Measurements from ENCODE around the gene RNF44. TPM values are rescaled to one million over a fixed set of nuclear protein-coding genes. Genes with fewer than 3 reads are reported as not detected.

Gene RNF44
- total RNA-seq, 2 donors from 2014 or later: 58.2 to 67.5 TPM

DNA sequence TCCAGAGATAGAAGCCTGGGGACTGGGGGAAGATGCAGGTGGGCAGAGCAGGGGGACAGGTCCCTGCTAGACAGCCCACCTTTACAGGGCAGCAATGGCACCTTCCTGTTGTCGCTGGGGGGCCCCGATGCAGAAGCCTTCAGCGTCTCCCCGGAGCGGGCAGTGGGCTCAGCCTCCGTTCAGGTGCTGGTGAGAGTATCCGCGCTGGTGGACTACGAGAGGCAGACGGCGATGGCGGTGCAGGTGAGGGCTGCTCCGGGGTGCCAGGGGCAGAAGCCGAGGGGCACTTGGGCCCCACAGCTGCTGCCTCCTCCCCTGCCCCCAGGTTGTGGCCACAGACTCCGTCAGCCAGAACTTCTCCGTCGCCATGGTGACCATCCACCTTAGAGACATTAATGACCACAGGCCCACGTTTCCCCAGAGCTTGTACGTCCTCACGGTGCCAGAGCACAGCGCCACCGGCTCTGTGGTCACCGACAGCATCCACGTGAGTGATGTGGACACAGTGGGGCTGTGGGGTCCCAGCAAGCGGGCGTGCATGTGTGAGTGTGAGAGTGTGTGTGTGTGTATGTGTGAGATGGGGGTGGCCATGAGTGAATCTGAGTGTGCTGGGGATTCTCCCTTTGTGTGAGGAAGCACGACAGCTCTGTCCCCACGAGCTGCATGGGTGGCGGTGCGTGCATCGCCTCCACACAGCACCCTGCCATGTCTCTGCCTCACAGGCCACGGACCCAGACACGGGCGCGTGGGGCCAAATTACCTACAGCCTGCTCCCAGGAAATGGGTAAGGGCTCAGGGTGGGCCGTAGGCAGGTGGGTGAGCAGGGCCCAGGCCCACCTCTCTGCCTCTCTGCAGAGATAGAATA, 40.3 kb upstream of the RNF44 start:
- Histone ChIP-seq H3K27me3 (no peaks in the 10 kb centered on the region), H3K4me1 (no peaks in the 10 kb centered on the region), H3K36me3 (no peaks in the 10 kb centered on the region), H3K9ac (ENCODE audit: low read depth in 2 of 2, low read length in 2 of 2) (no peak overlapping the region), H3K9me3 (no peaks in the 10 kb centered on the region), H3K4me3 (no peak overlapping the region), H3K27ac (no peak overlapping the region)
- intact Hi-C loops (cut with DNase I): no loop called here
- TF ChIP-seq, protein P1, sequence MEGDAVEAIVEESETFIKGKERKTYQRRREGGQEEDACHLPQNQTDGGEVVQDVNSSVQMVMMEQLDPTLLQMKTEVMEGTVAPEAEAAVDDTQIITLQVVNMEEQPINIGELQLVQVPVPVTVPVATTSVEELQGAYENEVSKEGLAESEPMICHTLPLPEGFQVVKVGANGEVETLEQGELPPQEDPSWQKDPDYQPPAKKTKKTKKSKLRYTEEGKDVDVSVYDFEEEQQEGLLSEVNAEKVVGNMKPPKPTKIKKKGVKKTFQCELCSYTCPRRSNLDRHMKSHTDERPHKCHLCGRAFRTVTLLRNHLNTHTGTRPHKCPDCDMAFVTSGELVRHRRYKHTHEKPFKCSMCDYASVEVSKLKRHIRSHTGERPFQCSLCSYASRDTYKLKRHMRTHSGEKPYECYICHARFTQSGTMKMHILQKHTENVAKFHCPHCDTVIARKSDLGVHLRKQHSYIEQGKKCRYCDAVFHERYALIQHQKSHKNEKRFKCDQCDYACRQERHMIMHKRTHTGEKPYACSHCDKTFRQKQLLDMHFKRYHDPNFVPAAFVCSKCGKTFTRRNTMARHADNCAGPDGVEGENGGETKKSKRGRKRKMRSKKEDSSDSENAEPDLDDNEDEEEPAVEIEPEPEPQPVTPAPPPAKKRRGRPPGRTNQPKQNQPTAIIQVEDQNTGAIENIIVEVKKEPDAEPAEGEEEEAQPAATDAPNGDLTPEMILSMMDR (IDR thresholded peaks at IDR 0.05): no peak
- no peak for DNase-seq

DNA sequence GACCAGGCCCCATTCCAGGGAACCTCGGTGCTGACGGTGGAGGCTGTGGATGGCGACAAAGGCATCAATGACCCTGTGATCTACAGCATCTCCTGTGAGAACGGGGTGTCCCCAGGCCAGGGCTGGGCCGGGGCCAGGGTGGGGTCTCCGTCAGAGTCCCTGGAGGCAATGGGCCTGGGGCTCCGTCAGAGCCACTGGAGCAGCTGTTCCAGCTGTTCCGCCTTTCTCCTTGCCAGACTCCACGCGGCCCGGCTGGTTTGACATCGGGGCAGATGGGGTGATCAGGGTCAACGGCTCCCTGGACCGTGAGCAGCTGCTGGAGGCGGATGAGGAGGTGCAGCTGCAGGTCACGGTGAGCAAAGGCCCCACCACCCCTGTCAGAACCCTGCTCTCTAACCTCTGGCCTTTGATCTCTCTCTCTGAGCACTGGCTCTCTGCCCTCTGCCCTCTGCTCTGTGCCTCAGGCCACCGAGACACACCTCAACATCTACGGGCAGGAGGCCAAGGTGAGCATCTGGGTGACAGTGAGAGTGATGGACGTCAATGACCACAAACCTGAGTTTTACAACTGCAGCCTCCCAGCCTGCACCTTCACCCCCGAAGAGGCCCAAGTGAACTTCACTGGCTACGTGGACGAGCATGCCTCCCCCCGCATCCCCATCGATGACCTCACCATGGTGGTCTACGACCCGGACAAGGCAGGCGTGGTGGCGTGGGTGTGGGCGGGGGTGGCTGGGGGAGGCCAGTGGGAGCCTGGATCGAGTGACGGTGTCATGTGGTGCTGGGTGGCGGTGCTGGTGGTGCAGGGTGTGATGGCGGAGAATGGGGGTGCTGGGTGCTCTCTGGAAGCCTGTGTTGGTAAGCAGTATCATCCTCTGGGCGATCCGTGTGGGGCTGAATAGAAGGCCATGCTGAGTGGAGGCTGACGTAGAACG, 38.6 kb upstream of the RNF44 start:
- Histone ChIP-seq H3K27me3 (no peaks in the 10 kb centered on the region), H3K9ac (ENCODE audit: low read depth in 2 of 2, low read length in 2 of 2) (no peak overlapping the region), H3K9me3 (no peaks in the 10 kb centered on the region), H3K4me3 (no peak overlapping the region), H3K27ac (no peak overlapping the region), H3K36me3 (no peaks in the 10 kb centered on the region), H3K4me1 (no peaks in the 10 kb centered on the region)
- TF ChIP-seq, protein P1 (IDR thresholded peaks at IDR 0.05): no peak
- no peak for DNase-seq
- intact Hi-C loops (cut with DNase I): no loop called here

DNA sequence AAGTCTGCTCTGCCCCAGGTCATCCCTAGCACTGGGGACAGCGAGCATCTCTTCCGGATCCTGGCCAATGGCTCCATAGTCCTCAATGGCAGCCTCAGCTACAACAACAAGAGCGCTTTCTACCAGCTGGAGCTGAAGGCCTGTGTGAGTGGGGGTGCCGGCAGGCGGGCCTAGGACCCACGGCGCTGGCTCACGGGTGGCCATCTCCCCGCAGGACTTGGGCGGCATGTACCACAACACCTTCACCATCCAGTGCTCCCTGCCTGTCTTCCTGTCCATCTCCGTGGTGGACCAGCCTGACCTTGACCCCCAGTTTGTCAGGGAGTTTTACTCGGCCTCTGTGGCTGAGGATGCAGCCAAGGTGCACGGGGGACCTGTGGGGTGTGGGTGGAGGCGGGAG, 37.9 kb upstream of the RNF44 start:
- TF ChIP-seq, protein P1 (IDR thresholded peaks at IDR 0.05): no peak
- no peaks in the 10 kb centered on the region for H3K4me1 ChIP-seq
- no peak overlapping the region for H3K9ac ChIP-seq (ENCODE audit: low read depth in 2 of 2, low read length in 2 of 2)
- no peaks in the 10 kb centered on the region for H3K36me3 ChIP-seq
- H3K27ac ChIP-seq: no peak overlapping the region
- no peaks in the 10 kb centered on the region for H3K27me3 ChIP-seq
- no peak for DNase-seq
- intact Hi-C loops (cut with DNase I): no loop called here
- H3K4me3 ChIP-seq: no peak overlapping the region
- no peaks in the 10 kb centered on the region for H3K9me3 ChIP-seq

DNA sequence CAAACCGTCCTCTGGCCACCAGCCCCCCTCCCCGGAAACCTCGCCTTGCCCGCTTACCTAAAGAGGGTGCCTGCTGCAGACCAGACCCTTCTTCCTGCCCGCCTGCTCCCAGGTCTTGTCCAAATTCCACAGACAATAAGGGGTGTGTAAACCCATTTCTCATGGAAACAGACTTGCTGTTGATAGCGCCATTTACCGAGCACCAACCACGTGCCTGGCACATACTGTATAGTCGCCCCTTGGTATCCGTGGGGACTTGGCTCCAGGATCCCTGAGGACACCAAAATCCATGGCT, 37.0 kb upstream of the RNF44 start:
- no peak for DNase-seq
- Histone ChIP-seq H3K9me3 (no peaks in the 10 kb centered on the region), H3K4me3 (no peak overlapping the region), H3K4me1 (no peaks in the 10 kb centered on the region), H3K9ac (ENCODE audit: low read depth in 2 of 2, low read length in 2 of 2) (no peak overlapping the region), H3K27ac (no peak overlapping the region), H3K36me3 (no peaks in the 10 kb centered on the region), H3K27me3 (no peaks in the 10 kb centered on the region)
- TF ChIP-seq, protein P1 (IDR thresholded peaks at IDR 0.05): no peak
- intact Hi-C loops (cut with DNase I): no loop called here

DNA sequence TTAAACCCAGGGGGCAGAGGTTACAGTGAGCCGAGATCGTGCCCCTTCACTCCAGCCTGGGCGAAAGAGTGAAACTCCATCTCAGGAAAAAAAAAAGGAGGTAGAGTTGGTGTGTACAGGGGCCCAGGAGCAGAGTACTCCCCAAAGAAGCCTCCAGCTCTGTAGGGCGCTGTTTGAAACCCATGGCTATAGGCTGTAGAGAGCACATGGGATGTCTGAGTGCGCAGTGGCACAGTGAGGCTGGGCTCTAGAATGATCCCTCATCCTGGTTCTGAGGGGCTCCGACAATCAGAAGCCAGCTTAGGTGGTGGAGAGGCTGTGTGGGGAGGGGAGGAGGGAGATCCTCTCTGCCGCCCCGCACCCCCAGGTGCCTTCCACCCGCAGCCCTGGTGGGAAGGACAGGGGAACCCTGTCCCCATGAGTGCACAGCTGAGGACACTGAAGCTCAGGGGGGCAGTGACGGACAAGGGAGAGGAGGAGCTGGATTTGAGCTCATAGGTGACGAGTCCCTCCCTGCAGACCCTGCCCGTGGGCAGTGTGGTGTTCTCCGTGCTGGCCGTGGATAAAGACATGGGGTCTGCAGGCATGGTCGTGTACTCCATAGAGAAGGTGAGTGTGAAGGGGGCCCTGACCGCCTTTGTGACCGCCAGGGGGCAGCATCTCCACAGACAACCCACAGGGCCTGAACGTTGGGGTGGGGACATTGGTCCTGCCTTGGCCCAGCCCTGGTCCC, 36.5 kb upstream of the RNF44 start:
- no peaks in the 10 kb centered on the region for H3K9me3 ChIP-seq
- peak; percentile 75 for DNase-seq
- TF ChIP-seq, protein P1 (IDR thresholded peaks at IDR 0.05): peak; percentile 81
- H3K36me3 ChIP-seq: no peaks in the 10 kb centered on the region
- H3K27ac ChIP-seq: no peak overlapping the region
- no peak overlapping the region for H3K4me3 ChIP-seq
- H3K27me3 ChIP-seq: no peaks in the 10 kb centered on the region
- no peak overlapping the region for H3K9ac ChIP-seq (ENCODE audit: low read depth in 2 of 2, low read length in 2 of 2)
- no peaks in the 10 kb centered on the region for H3K4me1 ChIP-seq
- intact Hi-C loops (cut with DNase I): no loop called here
